WTC11 (cell line): Measurements from ENCODE around the gene SHOX. TPM values are rescaled to one million over a fixed set of nuclear protein-coding genes. Genes with fewer than 3 reads are reported as not detected.

ENCODE experiments used
- ATAC-seq: fragments of 200-7000 bp; cut with Tn5 transposase; 2 replicates; pipeline ENCODE4 v1.10.0; 2021; ENCODE audit warnings: mild to moderate bottlenecking, moderate library complexity
- CTCF ChIA-PET: fragments of 300-600 bp; sonication (Branson Sonifier 250); formaldehyde crosslinking; loops from one replicate; lab custom pipeline; 2021; ENCODE audit warnings: antibody characterized with exemption; lab: Charles Lee
- POLR2A ChIA-PET: fragments of 350-600 bp; sonication (Branson Sonifier 250); formaldehyde crosslinking; loops from one replicate; lab custom pipeline; 2021; ENCODE audit warnings: antibody characterized with exemption; lab: Charles Lee
- DNase-seq: peaks from one replicate; pipeline ENCODE4 v3.0.0; 2021; ENCODE audit warnings: low spot score
- H3K27ac Mint-ChIP-seq: 2 replicates; pipeline ENCODE4 v1.8.0; 2021; ENCODE audit warnings: mixed read lengths
- H3K27me3 Mint-ChIP-seq: 2 replicates; pipeline ENCODE4 v1.8.0; 2021; ENCODE audit warnings: low read depth, mild to moderate bottlenecking, moderate library complexity, mixed read lengths
- H3K36me3 Mint-ChIP-seq: 2 replicates; pipeline ENCODE4 v1.8.0; 2021; ENCODE audit warnings: mixed read lengths
- H3K4me1 Mint-ChIP-seq: 2 replicates; pipeline ENCODE4 v1.8.0; 2022; ENCODE audit warnings: mixed read lengths
- H3K4me3 Mint-ChIP-seq: 2 replicates; pipeline ENCODE4 v1.8.0; 2021; ENCODE audit warnings: mild to moderate bottlenecking, moderate library complexity, mixed read lengths
- H3K9me3 Mint-ChIP-seq: 2 replicates; pipeline ENCODE4 v1.8.0; 2021; ENCODE audit warnings: mixed read lengths
- AFF4 ChIP-seq: sonication (generic); formaldehyde crosslinking; IDR thresholded peaks from 2 replicates; pipeline ENCODE4 v1.8.1; 2023; ENCODE audit warnings: mild to moderate bottlenecking, missing genetic modification reagents, borderline replicate concordance
- ATF1 ChIP-seq: sonication (generic); formaldehyde crosslinking; IDR thresholded peaks from 2 replicates; pipeline ENCODE4 v1.8.1; 2023; ENCODE audit warnings: mild to moderate bottlenecking, moderate library complexity, missing genetic modification reagents
- CBFB ChIP-seq: sonication (generic); formaldehyde crosslinking; IDR thresholded peaks from 2 replicates; pipeline ENCODE4 v1.8.1; 2022; ENCODE audit warnings: mild to moderate bottlenecking, low read depth, missing genetic modification reagents
- CREB1 ChIP-seq: sonication (generic); formaldehyde crosslinking; IDR thresholded peaks from 2 replicates; pipeline ENCODE4 v1.8.0; 2023; ENCODE audit warnings: mild to moderate bottlenecking, missing genetic modification reagents
- CREM ChIP-seq: sonication (generic); formaldehyde crosslinking; IDR thresholded peaks from 2 replicates; pipeline ENCODE4 v1.8.1; 2022; ENCODE audit warnings: mild to moderate bottlenecking, missing genetic modification reagents, moderate library complexity
- E2F4 ChIP-seq: sonication (generic); formaldehyde crosslinking; IDR thresholded peaks from 2 replicates; pipeline ENCODE4 v1.8.1; 2022; ENCODE audit warnings: low read depth, mild to moderate bottlenecking, moderate library complexity, missing genetic modification reagents, borderline replicate concordance
- EMX1 ChIP-seq: fragments of 250-450 bp; sonication (Bioruptor Pico); IDR thresholded peaks from 2 replicates; pipeline ENCODE4 v1.8.0; 2021; ENCODE audit warnings: mild to moderate bottlenecking
- ESRRA ChIP-seq: sonication (generic); formaldehyde crosslinking; IDR thresholded peaks from 2 replicates; pipeline ENCODE4 v1.8.1; 2022; ENCODE audit warnings: mild to moderate bottlenecking, missing genetic modification reagents, borderline replicate concordance
- FOXK1 ChIP-seq: sonication (generic); formaldehyde crosslinking; IDR thresholded peaks from 2 replicates; pipeline ENCODE4 v1.8.0; 2022; ENCODE audit warnings: mild to moderate bottlenecking, moderate library complexity, missing genetic modification reagents
- JUN ChIP-seq: sonication (generic); formaldehyde crosslinking; IDR thresholded peaks from 2 replicates; pipeline ENCODE4 v1.8.0; 2023; ENCODE audit warnings: mild to moderate bottlenecking, missing genetic modification reagents
- NR2C2 ChIP-seq: sonication (generic); formaldehyde crosslinking; IDR thresholded peaks from 2 replicates; pipeline ENCODE4 v1.8.0; 2022; ENCODE audit warnings: mild to moderate bottlenecking, missing genetic modification reagents
- ZNF121 ChIP-seq: sonication (generic); formaldehyde crosslinking; IDR thresholded peaks from 2 replicates; pipeline ENCODE4 v1.8.0; 2023; ENCODE audit warnings: missing genetic modification reagents
- ZNF219 ChIP-seq: sonication (generic); formaldehyde crosslinking; IDR thresholded peaks from 2 replicates; pipeline ENCODE4 v1.8.0; 2023; ENCODE audit warnings: missing genetic modification reagents, mild to moderate bottlenecking, borderline replicate concordance
- ZNF416 ChIP-seq: fragments of 250-450 bp; sonication (Bioruptor Pico); IDR thresholded peaks from 2 replicates; pipeline ENCODE4 v1.9.0; 2021; ENCODE audit warnings: mild to moderate bottlenecking, inconsistent platforms
- total RNA-seq: library from RNA; stranded (reverse); gene quantifications from 3 replicates; pipeline ENCODE4 v1.2.3, GENCODE V29; 2021
- TF ChIP-seq, protein P1 (sequence below): fragments of 250-450 bp; sonication (Bioruptor Pico); IDR thresholded peaks from 2 replicates; pipeline ENCODE4 v1.9.0; 2021; ENCODE audit warnings: mild to moderate bottlenecking, borderline replicate concordance
- TF ChIP-seq, protein P2 (sequence below): sonication (generic); formaldehyde crosslinking; IDR thresholded peaks from 2 replicates; pipeline ENCODE4 v1.8.0; 2022; ENCODE audit warnings: mild to moderate bottlenecking, missing genetic modification reagents
- TF ChIP-seq, protein P3 (sequence below): sonication (generic); formaldehyde crosslinking; IDR thresholded peaks from 2 replicates; pipeline ENCODE4 v1.8.1; 2023; ENCODE audit warnings: mild to moderate bottlenecking, missing genetic modification reagents, moderate library complexity
- TF ChIP-seq, protein P4 (sequence below): sonication (generic); formaldehyde crosslinking; IDR thresholded peaks from 2 replicates; pipeline ENCODE4 v1.8.0; 2022; ENCODE audit warnings: missing genetic modification reagents

Gene SHOX
- total RNA-seq, 1 experiment from 2014 or later = 0.09 TPM

- Mint-ChIP-seq H3K9me3 (peaks cover 10% of the 10 kb centered on the region), H3K27me3 (no peaks in the 10 kb centered on the region; the same call in 1 of the 2 replicates), H3K27ac (no peak overlapping the region), H3K4me3 (no peak overlapping the region), H3K4me1 (no peaks in the 10 kb centered on the region), H3K36me3 (peaks cover 4% of the 10 kb centered on the region)
- ATAC-seq (no peak), DNase-seq (no peak)
- POLR2A ChIA-PET = no interaction called here
- CTCF ChIA-PET = no interaction called here
- no peak for TF ChIP-seq ZNF416 (CRISPR knock-in tag)
Observed at GRCh38 chrX:694800-695199, 64.2 kb downstream of the SHOX start.

DNA sequence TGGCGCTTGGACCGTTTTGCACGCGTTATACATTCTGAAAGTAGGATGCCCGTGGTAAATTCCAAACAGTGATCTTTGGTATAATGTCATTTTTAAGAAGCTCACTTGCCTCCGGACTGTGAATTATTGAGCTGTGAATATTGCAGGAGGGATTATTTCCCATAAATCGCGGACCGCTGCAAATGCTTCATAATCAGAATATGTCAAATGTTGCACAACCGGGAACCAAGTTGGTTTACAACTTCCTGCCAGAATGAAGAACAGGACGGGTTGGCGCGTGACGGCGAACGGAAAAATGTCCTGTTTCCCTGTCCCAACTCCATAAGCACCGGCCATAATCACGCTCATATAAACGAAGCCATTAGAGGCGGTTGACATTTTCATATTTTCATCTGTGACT is 67.6 kb downstream of the SHOX start:
- DNase-seq (no peak), ATAC-seq (no peak)
- Mint-ChIP-seq H3K9me3 (peaks cover 14% of the 10 kb centered on the region), H3K4me3 (no peak overlapping the region), H3K36me3 (peaks cover 4% of the 10 kb centered on the region), H3K27ac (no peak overlapping the region), H3K4me1 (peaks cover 10% of the 10 kb centered on the region), H3K27me3 (no peaks in the 10 kb centered on the region; the same call in 1 of the 2 replicates)
- TF ChIP-seq CBFB (no peak), EMX1 (CRISPR knock-in tag) (no peak), ZNF121 (CRISPR knock-in tag) (no peak), FOXK1 (CRISPR knock-in tag) (no peak), CREM (CRISPR knock-in tag) (no peak), JUN (CRISPR knock-in tag) (no peak), NR2C2 (no peak), AFF4 (CRISPR knock-in tag) (no peak), ZNF219 (CRISPR knock-in tag) (no peak), CREB1 (CRISPR knock-in tag) (no peak)
- TF ChIP-seq, protein P1, sequence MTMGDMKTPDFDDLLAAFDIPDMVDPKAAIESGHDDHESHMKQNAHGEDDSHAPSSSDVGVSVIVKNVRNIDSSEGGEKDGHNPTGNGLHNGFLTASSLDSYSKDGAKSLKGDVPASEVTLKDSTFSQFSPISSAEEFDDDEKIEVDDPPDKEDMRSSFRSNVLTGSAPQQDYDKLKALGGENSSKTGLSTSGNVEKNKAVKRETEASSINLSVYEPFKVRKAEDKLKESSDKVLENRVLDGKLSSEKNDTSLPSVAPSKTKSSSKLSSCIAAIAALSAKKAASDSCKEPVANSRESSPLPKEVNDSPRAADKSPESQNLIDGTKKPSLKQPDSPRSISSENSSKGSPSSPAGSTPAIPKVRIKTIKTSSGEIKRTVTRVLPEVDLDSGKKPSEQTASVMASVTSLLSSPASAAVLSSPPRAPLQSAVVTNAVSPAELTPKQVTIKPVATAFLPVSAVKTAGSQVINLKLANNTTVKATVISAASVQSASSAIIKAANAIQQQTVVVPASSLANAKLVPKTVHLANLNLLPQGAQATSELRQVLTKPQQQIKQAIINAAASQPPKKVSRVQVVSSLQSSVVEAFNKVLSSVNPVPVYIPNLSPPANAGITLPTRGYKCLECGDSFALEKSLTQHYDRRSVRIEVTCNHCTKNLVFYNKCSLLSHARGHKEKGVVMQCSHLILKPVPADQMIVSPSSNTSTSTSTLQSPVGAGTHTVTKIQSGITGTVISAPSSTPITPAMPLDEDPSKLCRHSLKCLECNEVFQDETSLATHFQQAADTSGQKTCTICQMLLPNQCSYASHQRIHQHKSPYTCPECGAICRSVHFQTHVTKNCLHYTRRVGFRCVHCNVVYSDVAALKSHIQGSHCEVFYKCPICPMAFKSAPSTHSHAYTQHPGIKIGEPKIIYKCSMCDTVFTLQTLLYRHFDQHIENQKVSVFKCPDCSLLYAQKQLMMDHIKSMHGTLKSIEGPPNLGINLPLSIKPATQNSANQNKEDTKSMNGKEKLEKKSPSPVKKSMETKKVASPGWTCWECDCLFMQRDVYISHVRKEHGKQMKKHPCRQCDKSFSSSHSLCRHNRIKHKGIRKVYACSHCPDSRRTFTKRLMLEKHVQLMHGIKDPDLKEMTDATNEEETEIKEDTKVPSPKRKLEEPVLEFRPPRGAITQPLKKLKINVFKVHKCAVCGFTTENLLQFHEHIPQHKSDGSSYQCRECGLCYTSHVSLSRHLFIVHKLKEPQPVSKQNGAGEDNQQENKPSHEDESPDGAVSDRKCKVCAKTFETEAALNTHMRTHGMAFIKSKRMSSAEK = no peak
- TF ChIP-seq, protein P2, sequence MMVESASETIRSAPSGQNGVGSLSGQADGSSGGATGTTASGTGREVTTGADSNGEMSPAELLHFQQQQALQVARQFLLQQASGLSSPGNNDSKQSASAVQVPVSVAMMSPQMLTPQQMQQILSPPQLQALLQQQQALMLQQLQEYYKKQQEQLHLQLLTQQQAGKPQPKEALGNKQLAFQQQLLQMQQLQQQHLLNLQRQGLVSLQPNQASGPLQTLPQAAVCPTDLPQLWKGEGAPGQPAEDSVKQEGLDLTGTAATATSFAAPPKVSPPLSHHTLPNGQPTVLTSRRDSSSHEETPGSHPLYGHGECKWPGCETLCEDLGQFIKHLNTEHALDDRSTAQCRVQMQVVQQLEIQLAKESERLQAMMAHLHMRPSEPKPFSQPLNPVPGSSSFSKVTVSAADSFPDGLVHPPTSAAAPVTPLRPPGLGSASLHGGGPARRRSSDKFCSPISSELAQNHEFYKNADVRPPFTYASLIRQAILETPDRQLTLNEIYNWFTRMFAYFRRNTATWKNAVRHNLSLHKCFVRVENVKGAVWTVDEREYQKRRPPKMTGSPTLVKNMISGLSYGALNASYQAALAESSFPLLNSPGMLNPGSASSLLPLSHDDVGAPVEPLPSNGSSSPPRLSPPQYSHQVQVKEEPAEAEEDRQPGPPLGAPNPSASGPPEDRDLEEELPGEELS (CRISPR knock-in tag) = no peak
- ChIA-PET CTCF (no interaction called here), POLR2A (no interaction called here)

DNA sequence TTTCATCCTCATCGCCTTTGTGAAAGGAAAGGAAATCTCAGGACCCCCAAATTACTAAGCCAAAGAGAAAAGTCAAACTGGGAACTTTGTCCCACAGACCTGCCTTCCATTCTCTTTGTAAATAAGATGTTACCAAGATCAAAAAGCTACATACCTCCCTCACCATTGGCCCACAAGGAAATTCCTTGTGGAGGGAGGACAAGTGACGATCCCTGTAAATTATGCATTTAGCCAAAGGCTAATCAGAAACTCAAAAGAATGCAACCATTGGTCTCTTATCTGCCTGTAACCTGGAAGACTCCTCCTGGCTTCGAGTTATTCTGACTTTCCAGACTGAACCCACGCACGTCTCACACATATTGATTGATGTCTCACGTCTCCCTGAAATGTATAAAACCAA is 70.3 kb downstream of the SHOX start:
- Mint-ChIP-seq H3K4me3 (no peak overlapping the region), H3K27me3 (peaks cover 3% of the 10 kb centered on the region; the same call in 1 of the 2 replicates), H3K36me3 (peaks cover 18% of the 10 kb centered on the region), H3K4me1 (peaks cover 10% of the 10 kb centered on the region), H3K9me3 (peaks cover 33% of the 10 kb centered on the region), H3K27ac (peak overlapping the region; percentile 86)
- no peak for DNase-seq
- ChIA-PET POLR2A (no interaction called here), CTCF (no interaction called here)
- ATAC-seq = no peak
- TF ChIP-seq ESRRA (CRISPR knock-in tag) (no peak), E2F4 (CRISPR knock-in tag) (no peak), ATF1 (CRISPR knock-in tag) (no peak)
- TF ChIP-seq, protein P3, sequence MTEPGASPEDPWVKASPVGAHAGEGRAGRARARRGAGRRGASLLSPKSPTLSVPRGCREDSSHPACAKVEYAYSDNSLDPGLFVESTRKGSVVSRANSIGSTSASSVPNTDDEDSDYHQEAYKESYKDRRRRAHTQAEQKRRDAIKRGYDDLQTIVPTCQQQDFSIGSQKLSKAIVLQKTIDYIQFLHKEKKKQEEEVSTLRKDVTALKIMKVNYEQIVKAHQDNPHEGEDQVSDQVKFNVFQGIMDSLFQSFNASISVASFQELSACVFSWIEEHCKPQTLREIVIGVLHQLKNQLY (CRISPR knock-in tag) = no peak
- TF ChIP-seq, protein P4, sequence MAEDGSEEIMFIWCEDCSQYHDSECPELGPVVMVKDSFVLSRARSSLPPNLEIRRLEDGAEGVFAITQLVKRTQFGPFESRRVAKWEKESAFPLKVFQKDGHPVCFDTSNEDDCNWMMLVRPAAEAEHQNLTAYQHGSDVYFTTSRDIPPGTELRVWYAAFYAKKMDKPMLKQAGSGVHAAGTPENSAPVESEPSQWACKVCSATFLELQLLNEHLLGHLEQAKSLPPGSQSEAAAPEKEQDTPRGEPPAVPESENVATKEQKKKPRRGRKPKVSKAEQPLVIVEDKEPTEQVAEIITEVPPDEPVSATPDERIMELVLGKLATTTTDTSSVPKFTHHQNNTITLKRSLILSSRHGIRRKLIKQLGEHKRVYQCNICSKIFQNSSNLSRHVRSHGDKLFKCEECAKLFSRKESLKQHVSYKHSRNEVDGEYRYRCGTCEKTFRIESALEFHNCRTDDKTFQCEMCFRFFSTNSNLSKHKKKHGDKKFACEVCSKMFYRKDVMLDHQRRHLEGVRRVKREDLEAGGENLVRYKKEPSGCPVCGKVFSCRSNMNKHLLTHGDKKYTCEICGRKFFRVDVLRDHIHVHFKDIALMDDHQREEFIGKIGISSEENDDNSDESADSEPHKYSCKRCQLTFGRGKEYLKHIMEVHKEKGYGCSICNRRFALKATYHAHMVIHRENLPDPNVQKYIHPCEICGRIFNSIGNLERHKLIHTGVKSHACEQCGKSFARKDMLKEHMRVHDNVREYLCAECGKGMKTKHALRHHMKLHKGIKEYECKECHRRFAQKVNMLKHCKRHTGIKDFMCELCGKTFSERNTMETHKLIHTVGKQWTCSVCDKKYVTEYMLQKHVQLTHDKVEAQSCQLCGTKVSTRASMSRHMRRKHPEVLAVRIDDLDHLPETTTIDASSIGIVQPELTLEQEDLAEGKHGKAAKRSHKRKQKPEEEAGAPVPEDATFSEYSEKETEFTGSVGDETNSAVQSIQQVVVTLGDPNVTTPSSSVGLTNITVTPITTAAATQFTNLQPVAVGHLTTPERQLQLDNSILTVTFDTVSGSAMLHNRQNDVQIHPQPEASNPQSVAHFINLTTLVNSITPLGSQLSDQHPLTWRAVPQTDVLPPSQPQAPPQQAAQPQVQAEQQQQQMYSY (CRISPR knock-in tag) = no peak
